OCI-LY1 (cell line): ENCODE results near the gene LIPC.

Source experiments
- H2AFZ ChIP-seq: fragments of 200-600 bp; sonication (generic), shearing (Covaris generic); 2 replicates; pipeline ENCODE4 v1.6.0; 2014; ENCODE audit warnings: antibody characterized with exemption, mild to moderate bottlenecking, low read length
- H3F3A ChIP-seq: fragments of 200-600 bp; sonication (generic), shearing (Covaris generic); 2 replicates; pipeline ENCODE4 v1.6.0; 2014; ENCODE audit warnings: mild to moderate bottlenecking, antibody characterized with exemption, low read length, moderate library complexity; ENCODE audit not compliant: insufficient read depth
- H3K27ac ChIP-seq: fragments of 200-600 bp; sonication (generic); 2 replicates; pipeline ENCODE4 v1.5.1; 2014; ENCODE audit warnings: low read length, mixed run types, mild to moderate bottlenecking, low read depth; ENCODE audit not compliant: poor library complexity, severe bottlenecking
- H3K27me3 ChIP-seq: fragments of 200-600 bp; sonication (generic); 2 replicates; pipeline ENCODE4 v1.6.0; 2014; ENCODE audit warnings: antibody characterized with exemption, mild to moderate bottlenecking, low read length, moderate library complexity; ENCODE audit not compliant: insufficient read depth
- H3K36me3 ChIP-seq: fragments of 200-600 bp; sonication (generic); 2 replicates; pipeline ENCODE4 v1.6.1; 2014; ENCODE audit warnings: mild to moderate bottlenecking, antibody characterized with exemption, low read length, moderate library complexity, mixed read lengths; ENCODE audit not compliant: insufficient read depth
- H3K4me1 ChIP-seq: fragments of 200-600 bp; sonication (generic); 2 replicates; pipeline ENCODE4 v1.5.1; 2014; ENCODE audit warnings: mild to moderate bottlenecking, low read length, moderate library complexity; ENCODE audit not compliant: insufficient read depth, severe bottlenecking
- H3K4me2 ChIP-seq: fragments of 200-600 bp; sonication (generic), shearing (Covaris generic); 2 replicates; pipeline ENCODE4 v1.6.1; 2014; ENCODE audit warnings: low read length
- H3K4me3 ChIP-seq: fragments of 200-600 bp; sonication (generic); 2 replicates; pipeline ENCODE4 v1.5.1; 2014; ENCODE audit warnings: low read length, low read depth, mild to moderate bottlenecking, mixed read lengths; ENCODE audit not compliant: poor library complexity, severe bottlenecking
- H3K79me2 ChIP-seq: fragments of 200-600 bp; shearing (Covaris generic); 2 replicates; pipeline ENCODE4 v1.6.1; 2016; ENCODE audit warnings: mixed run types, low read length, mixed read lengths; ENCODE audit not compliant: insufficient read depth
- H3K9ac ChIP-seq: fragments of 200-600 bp; sonication (generic), shearing (Covaris generic); 2 replicates; pipeline ENCODE4 v1.6.1; 2014; ENCODE audit warnings: mild to moderate bottlenecking, low read length, mixed read lengths
- H3K9me2 ChIP-seq: fragments of 200-600 bp; sonication (generic), shearing (Covaris generic); 2 replicates; pipeline ENCODE4 v1.6.1; 2014; ENCODE audit warnings: low read depth, mild to moderate bottlenecking, low read length, mixed read lengths
- H3K9me3 ChIP-seq: fragments of 200-600 bp; shearing (Covaris generic); 2 replicates; pipeline ENCODE4 v1.6.1; 2014; ENCODE audit warnings: low read length, mixed read lengths
- H4K20me1 ChIP-seq: fragments of 200-600 bp; sonication (generic), shearing (Covaris generic); 2 replicates; pipeline ENCODE4 v1.6.0; 2016; ENCODE audit warnings: mild to moderate bottlenecking, low read length; ENCODE audit not compliant: insufficient read depth
- EZH2 ChIP-seq: fragments of 200-600 bp; sonication (generic), shearing (Covaris generic); IDR thresholded peaks from 2 replicates; pipeline ENCODE4 v1.8.0; 2017; ENCODE audit warnings: borderline replicate concordance, mixed run types, mild to moderate bottlenecking, antibody characterized with exemption, low read length, moderate library complexity, mixed read lengths
- TF ChIP-seq, protein P1 (sequence below): fragments of 200-600 bp; sonication (generic), shearing (Covaris generic); IDR thresholded peaks from 2 replicates; pipeline ENCODE4 v1.5.1; 2017; ENCODE audit warnings: mild to moderate bottlenecking, antibody characterized with exemption, low read length, moderate library complexity, mixed read lengths

LIPC gene

DNA sequence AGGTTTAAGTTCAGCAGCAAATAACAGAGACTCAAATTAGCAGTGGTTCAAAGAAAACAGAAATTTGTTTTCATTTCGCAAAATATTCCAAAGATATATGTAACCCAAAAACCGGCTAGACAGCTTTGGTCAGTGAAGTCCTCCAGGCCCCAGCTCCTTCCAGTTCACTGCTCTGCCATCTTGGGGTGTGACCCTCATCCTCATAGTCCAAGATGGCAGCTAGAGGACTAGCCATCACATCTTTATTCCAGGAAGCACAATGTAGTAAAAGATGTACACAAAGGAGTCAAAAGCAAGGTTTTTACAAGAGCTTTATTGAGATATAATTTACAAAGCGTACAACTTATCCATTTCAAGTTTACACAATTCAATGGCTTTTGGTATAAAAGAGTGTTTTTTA is 107.1 kb downstream of the LIPC start:
- H3K36me3 ChIP-seq: peaks cover 4% of the 10 kb centered on the region; the same call in 1 of the 2 replicates
- H3K27ac ChIP-seq: no peak overlapping the region
- no peak overlapping the region for H3K4me2 ChIP-seq
- no peaks in the 10 kb centered on the region for H3K9me2 ChIP-seq
- no peak overlapping the region for H3K4me3 ChIP-seq
- H3K9me3 ChIP-seq: no peaks in the 10 kb centered on the region
- no peaks in the 10 kb centered on the region for H3K79me2 ChIP-seq
- no peak overlapping the region for H3K9ac ChIP-seq
- TF ChIP-seq, protein P1, sequence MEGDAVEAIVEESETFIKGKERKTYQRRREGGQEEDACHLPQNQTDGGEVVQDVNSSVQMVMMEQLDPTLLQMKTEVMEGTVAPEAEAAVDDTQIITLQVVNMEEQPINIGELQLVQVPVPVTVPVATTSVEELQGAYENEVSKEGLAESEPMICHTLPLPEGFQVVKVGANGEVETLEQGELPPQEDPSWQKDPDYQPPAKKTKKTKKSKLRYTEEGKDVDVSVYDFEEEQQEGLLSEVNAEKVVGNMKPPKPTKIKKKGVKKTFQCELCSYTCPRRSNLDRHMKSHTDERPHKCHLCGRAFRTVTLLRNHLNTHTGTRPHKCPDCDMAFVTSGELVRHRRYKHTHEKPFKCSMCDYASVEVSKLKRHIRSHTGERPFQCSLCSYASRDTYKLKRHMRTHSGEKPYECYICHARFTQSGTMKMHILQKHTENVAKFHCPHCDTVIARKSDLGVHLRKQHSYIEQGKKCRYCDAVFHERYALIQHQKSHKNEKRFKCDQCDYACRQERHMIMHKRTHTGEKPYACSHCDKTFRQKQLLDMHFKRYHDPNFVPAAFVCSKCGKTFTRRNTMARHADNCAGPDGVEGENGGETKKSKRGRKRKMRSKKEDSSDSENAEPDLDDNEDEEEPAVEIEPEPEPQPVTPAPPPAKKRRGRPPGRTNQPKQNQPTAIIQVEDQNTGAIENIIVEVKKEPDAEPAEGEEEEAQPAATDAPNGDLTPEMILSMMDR: no peak
- no peak for TF ChIP-seq EZH2
- H3K27me3 ChIP-seq: no peaks in the 10 kb centered on the region; the same call in 1 of the 2 replicates
- H2AFZ ChIP-seq: no peak overlapping the region
- no peaks in the 10 kb centered on the region for H3F3A ChIP-seq
- no peaks in the 10 kb centered on the region for H4K20me1 ChIP-seq
- H3K4me1 ChIP-seq: no peaks in the 10 kb centered on the region

GRCh38 chr15:58539548-58539947 is 107.8 kb downstream of the LIPC start:
- H3K4me2 ChIP-seq: no peak overlapping the region
- H3K27ac ChIP-seq: no peak overlapping the region
- H3K9me3 ChIP-seq: no peaks in the 10 kb centered on the region
- TF ChIP-seq, protein P1: no peak
- no peak for TF ChIP-seq EZH2
- no peak overlapping the region for H2AFZ ChIP-seq
- no peaks in the 10 kb centered on the region; the same call in 1 of the 2 replicates for H3K27me3 ChIP-seq
- H3K36me3 ChIP-seq: peaks cover 4% of the 10 kb centered on the region; the same call in 1 of the 2 replicates
- no peaks in the 10 kb centered on the region for H3K4me1 ChIP-seq
- no peak overlapping the region for H3K9ac ChIP-seq
- no peaks in the 10 kb centered on the region for H3K9me2 ChIP-seq
- no peak overlapping the region for H3K4me3 ChIP-seq
- no peaks in the 10 kb centered on the region for H4K20me1 ChIP-seq
- H3F3A ChIP-seq: no peaks in the 10 kb centered on the region
- H3K79me2 ChIP-seq: no peaks in the 10 kb centered on the region

GRCh38 chr15:58541410-58542087 is 109.8 kb downstream of the LIPC start:
- peaks cover 4% of the 10 kb centered on the region; the same call in 1 of the 2 replicates for H3K36me3 ChIP-seq
- H3K4me3 ChIP-seq: no peak overlapping the region
- no peak overlapping the region for H3K4me2 ChIP-seq
- no peaks in the 10 kb centered on the region for H3K9me2 ChIP-seq
- H3F3A ChIP-seq: no peaks in the 10 kb centered on the region
- no peaks in the 10 kb centered on the region for H3K9me3 ChIP-seq
- TF ChIP-seq, protein P1: no peak
- TF ChIP-seq EZH2: no peak
- H3K4me1 ChIP-seq: no peaks in the 10 kb centered on the region
- H4K20me1 ChIP-seq: no peaks in the 10 kb centered on the region
- no peaks in the 10 kb centered on the region for H3K27me3 ChIP-seq
- H2AFZ ChIP-seq: no peak overlapping the region
- no peak overlapping the region for H3K9ac ChIP-seq
- H3K27ac ChIP-seq: no peak overlapping the region
- H3K79me2 ChIP-seq: no peaks in the 10 kb centered on the region
